NCI-H1105 treated with DMSO at 0.1 percent for 48 hours (cell line): ENCODE results near the gene CELF3.
"Not testable (repeated sequence)": the region's sequence is repeated elsewhere in the genome, so short reads cannot be mapped to it uniquely, and the experiment has no call there.

Experiments used
- DNase-seq: peaks from one replicate; lab custom pipeline; 2025; lab: John Stamatoyannopoulos, UW

CELF3 gene

DNA sequence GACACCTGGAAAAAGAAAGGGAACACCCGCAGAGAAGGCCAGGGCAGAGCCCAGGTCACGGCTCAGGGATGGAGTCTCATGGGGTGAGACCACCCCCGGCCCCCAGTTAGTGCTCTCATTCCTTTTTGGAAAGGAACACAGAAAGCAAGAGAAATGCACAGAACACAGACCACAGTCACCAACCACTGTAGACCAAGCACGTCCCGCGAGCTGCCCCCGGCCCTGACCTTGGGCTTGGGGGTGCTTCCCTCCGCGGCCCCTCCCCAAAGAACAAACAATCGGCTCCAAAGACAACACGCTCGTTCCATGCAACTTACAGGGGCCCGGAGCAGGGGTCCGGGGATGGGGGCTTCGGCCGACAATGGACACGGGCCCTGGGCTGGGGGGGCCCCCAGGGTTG lies 12.8 kb downstream of the CELF3 start:
- no peak for DNase-seq

DNA sequence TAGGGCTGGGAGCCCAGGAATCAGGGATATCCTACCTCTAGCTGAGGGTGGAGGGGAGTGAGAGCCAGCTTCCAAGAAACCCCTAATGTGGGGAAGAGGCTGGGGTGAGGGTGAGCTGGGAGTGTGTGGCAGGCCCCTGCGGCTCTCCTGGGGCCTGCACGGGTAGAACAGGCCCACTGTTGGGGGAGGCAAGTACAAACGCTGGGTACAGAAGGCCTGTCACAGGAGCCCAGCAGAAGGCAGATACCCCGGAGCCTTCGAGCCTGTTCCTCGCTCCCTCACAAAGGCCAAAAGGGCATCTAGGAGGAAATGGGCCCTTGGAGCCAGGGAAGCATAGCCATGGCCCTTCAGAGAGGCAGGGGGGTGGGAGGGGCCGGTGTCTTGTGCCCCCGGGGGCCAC lies 13.7 kb downstream of the CELF3 start:
- DNase-seq = no peak

DNA sequence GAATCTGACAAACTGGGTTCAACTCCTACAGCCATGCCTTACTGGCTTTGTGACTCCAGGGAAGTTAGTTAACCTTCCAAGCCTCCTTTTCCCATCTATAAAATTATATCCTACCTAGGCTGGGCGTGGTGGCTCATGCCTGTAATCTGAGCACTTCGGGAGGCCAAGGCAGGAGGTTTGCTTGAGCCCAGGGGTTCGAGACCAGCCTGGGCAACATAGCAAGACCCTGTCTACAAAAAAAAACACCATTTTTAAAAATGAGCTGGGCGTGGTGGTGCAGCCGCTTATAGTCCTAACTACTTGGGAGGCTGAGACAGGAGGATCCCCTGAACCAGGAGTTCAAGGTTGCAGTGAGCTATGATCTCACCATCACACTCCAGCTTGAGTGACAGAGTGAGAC lies 15.1 kb downstream of the CELF3 start:
- DNase-seq = no peak

GRCh38 chr1:151693057-151693651 lies 23.4 kb downstream of the CELF3 start:
- DNase-seq = peak; percentile 56

DNA sequence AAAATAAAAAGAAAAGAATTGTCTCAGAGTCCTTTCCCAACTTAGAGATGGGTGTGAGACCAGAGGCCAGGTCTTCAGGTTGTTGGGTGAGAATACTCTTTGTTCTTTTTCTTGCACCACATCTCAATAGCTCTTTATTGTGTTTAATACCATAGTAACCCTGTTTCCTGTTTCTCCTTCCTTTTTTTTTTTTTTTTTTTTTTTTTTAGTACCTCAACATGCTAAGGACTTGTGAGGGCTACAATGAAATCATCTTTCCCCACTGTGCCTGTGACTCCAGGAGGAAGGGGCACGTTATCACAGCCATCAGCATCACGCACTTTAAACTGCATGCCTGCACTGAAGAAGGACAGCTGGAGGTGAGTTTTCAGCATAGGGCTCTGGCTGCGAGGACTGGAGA lies 24.4 kb downstream of the CELF3 start:
- no peak for DNase-seq

DNA sequence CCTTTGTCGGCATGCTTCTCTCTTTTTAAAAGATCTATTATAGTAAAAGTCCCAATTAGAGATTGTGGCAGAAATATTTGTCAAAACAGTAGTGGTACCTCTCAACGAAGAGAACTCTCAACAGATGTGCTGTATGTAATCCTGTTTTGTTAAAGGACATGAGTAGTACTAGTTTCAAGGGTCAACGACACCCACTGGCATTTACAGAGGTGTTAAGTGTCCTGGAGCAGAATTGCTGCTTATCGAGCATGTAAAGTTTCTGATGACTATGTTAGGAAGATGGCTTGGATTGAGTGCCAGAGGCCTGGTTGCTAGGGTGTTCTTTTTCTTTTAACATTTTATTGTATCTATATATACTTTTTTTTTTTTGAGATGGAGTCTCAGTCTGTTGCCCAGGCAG lies 27.1 kb downstream of the CELF3 start:
- DNase-seq = no peak

DNA sequence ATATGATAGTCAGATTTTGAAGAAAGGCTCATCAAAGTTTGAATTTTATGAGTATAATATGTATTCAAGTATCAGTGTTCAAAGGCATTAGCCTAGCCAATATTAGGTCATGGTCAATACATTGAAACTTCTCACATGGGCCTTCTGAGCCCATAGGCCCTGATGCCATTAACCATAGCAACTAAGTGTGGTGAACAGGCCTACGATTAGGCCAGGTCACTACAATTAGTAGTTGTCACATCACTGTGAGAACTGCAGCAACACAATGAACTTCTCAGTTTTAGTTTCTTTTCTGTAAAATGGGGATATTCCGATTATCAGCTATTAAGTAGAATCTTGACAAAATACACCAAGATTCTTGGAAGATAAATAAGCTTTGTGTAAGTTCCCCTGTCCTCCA lies 30.0 kb downstream of the CELF3 start:
- no peak for DNase-seq

DNA sequence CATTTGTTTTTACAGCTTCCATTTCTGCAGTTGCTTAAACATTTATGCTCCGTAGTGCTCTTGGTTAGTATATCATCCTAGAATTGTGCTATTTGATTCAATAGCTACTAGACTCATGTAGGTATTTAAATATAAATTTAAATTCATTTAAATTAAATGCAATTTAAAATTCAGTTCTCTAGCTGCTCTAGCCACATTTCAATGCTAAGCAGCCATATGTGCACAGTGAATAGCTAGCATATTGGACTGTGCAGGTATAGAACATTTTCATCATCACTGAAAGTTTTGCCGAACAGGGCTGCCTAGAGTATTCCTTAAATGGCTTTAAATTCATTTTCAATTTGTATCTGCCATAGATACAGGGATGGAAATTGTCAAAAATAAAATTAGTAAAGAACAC lies 32.5 kb downstream of the CELF3 start:
- DNase-seq = no peak

GRCh38 chr1:151682901-151683300 lies 33.7 kb downstream of the CELF3 start:
- not testable (repeated sequence) for DNase-seq

GRCh38 chr1:151681923-151682322 lies 34.7 kb downstream of the CELF3 start:
- no peak for DNase-seq

DNA sequence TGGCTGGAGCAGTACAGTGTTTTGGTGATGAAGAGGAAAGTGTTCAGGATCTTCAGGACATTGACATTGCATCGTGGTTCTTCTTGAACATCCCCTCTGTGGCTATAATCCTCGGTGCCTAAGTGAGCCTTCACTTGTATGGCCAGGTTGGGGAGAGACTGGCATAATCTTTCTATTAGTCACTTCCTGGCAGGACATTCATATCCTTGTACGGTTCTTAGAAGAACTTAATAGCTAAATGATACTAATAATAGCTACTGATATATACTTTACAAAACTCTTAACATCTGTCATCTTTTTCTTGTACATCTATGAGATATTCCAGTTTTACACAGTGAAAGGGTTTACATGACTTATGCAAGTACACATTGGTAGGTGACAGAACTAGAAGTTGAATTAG lies 35.8 kb downstream of the CELF3 start:
- DNase-seq = no peak

- no peak for DNase-seq
Observed at GRCh38 chr1:151680391-151680790, 36.2 kb downstream of the CELF3 start.

- no peak for DNase-seq
Observed at GRCh38 chr1:151673407-151673806, 43.2 kb downstream of the CELF3 start.

GRCh38 chr1:151670036-151670675 lies 46.4 kb downstream of the CELF3 start:
- DNase-seq = not testable (repeated sequence)

DNA sequence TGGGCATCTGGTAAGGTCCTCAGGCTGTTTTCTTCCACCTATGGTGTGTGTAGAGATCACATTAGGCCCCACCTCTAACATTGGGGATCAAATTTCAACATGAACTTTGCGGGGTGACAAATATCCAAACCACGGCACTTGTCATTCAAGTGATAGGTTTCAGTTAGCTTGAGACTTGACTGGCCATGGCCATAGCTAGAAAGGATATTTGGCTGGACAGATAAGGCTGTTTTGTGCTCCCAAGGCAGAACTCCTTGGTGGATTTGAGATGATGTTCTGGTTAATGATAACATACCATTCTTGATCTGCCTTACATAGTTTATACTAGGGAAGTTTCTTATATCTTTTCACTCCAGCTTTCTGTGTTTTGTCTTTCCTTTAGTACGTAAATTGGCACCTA lies 48.5 kb downstream of the CELF3 start:
- no peak for DNase-seq

- DNase-seq = no peak
Observed at GRCh38 chr1:151661751-151662150, 54.9 kb downstream of the CELF3 start.

DNA sequence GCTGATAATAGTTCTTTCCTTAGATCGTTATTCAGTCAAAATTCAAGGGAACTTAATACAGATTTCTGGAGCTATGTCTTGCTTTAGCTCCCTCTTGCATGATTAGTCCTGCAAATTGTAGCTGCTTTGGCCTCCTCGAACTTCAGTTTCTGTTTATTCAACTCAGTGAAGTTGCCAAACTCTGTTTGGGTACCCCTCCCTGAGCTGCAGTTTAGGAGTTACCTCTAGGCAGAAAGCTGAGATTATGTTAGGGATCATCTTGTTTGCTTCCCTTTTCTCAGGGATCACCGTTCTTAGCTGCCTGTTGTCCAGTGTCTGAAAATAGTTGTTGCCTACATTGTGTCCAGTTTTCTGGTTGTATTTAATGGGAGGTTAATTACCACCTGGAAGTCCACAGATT lies 61.2 kb downstream of the CELF3 start:
- no peak for DNase-seq

DNA sequence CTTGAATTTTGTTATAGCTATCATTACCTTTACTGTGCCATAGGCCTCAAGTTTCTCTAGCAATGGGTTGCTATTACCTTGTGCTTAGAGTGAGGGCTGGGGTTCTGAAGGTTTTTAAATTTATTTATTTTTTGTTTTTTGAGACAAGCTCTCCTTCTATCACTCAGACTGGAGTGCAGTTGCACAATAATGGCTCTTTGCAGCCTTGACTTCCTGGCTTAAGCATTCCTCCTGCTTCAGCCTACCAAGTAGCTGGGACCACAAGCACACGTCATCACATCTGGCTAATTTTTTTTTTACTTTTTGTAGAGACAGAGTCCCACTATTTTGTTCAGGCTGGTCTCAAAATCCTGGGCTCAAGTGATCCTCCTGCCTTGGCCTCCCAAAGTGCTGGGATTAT lies 63.2 kb downstream of the CELF3 start:
- no peak for DNase-seq
